DMS53 (cell line): ENCODE measurements around the gene LEUTX.

Source experiments
- DNase-seq: peaks from one replicate; lab custom pipeline; 2025; lab: John Stamatoyannopoulos, UW

Gene LEUTX

DNA sequence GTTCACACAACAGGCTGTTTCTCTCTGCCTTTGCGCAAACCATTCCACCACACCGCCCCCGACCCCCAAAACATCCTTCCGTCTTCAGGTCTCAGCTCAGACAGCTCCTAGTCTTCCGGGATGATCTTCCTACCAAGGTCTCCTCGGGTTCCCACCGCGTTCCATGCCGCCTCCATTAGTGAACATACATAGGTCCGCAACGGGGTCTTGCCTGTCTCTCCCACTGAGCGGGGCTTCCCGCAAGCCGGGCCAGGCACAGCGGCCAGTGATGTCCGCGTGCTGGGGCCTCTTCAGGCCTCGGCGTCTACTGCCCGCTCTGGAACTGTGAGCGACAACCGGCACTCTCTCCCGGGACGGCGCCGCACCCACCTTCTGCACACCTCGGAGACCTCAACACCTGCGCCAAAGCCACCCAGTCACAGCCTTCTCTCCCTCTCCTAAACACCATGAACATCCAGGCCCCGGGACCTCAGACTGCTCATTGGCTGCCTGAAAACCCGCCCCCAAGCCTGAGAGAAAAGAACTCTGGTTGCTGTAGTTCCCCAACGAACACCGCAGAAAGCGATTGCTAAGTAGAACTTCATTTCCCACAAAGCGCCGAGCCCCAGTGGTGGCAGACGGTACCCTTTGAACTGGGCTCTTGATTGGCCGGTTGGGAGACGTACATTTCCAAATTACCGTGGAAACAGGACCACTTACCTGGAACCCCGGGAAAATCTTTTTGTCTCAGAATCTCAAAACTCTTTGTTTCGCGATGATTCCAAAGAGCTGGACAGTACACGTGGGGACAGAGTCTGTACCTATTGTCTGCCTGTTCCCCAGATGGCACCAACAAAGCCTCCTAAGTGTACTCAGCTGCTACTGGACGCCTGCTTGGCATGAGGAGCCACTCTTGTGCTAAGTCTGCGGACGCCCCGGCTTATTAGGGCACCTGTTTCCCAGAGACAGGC lies 45.8 kb downstream of the LEUTX start:
- DNase-seq: peak; percentile 99

DNA sequence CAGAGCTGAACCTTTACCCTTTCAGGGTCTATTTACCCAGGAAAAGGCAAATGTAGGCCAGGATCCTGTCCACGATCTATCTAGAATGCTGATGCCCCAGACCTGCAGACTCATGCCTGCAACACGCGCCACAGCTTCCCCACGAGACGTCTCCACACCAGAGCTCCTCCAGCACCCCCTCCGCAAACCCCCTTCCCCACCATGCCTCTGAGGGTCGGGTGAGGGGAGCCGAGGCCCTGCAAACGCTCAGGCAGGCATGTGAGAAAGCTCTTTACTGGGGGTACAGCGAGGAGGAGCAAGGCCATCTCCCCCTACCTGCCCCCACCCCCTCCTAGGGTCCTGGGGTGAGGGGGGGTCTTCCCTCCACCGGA lies 46.4 kb downstream of the LEUTX start:
- DNase-seq: no peak

DNA sequence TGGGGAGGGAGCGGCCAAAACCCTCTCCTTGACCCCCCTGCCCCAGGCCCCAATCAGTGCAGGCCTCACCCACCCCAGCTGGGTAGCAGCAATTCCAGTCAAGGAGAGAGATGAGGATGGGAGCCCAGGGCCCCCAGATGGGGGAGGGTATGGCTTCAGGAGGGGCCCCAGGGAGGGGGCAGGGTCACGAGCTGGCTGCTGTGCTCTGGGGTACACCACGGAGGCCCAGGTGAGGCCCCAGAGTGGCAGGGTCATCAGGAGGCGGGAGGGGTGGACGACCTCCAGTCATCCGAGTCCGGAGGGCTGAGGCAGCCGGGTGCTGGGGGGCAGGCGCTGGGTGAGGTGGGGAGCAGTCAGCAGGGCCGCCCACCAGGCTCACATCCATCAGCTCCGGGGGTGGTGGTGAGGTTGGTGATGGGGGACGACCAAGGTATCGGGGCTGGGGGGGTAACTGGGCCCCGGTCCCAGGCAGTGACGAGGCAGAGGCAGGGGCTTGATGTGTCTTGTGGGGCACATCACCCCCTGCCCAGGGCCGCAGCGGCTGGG lies 47.0 kb downstream of the LEUTX start:
- DNase-seq: peak; percentile 31

DNA sequence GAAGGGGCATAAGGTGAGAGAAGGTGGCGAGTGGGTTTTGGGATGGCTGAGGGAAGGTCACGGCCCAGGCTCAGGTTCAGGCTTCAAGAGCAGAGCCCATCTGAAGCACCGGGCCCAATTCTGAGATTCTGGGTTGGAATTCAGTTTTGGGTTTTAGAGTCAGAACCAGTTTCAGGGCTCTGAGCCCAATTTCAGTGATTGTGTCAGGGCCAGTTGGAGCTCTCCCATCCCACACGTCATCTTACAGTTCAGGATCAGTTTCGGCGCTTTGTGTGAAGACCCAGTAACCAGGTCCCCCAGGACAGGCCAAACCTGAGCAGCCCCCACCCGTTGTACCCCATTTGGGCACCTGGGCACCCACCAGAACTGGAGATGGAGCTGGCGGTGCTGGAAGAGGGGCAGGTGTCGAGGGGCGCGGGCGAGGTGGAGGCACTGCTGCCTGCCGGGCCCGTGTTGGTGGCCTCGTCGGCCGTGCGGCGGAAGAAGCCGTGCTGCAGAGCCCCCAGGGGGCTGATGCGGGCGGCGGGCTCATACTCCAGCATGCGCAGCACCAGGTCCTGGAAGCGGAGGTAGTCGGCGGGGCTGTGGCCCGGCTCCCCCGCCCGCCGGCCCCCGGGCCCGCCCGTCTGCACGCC lies 47.8 kb downstream of the LEUTX start:
- no peak for DNase-seq

DNA sequence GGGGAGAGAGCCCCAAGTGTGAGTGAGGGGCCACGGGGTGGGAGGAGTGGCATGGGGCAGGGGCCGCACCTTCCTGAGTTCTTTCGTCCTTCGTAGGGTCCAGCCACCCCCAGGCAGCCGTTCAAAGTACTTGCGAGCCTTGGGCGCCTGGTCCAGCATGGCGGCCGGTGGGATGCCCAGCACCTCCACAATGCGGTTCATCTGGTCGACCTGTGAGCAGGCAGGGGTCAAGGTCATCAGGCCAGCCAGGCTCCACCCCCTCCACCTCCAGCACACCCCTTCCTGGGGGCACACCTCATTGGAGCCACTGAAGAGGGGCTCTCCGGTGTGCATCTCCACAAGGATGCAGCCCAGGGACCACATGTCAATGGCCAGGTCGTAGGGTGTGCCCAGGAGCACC lies 48.6 kb downstream of the LEUTX start:
- no peak for DNase-seq

DNA sequence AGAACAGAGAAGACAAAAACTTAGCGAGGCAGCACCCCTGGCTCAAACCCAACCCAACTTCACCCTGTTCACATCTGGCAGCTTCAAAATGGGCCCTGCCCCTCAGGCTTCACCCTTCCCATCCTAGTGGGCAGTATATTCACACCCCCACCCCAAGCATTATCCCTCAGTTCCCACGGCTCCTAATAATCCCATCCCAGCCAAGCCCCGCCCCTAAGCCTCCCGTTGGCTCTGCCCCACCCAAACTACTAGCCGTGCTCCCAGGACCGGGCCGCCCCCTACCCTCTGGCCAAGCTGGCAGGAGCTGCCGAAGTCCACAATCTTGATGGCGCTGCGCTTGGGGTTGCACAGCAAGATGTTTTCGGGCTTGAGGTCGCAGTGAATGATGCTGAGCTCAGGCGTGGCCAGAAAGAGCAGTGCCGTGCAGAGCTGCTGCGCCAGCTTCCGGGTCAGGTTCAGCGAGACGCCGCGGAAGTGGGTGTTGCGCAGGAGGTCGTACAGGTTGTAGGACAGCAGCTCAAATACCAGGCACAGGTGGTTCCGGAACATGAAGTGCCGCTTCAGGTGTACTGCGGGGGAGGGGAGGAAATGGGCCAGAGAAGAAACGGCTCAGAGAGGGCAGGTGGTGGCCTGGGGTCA lies 49.5 kb downstream of the LEUTX start:
- DNase-seq: peak; percentile 99

DNA sequence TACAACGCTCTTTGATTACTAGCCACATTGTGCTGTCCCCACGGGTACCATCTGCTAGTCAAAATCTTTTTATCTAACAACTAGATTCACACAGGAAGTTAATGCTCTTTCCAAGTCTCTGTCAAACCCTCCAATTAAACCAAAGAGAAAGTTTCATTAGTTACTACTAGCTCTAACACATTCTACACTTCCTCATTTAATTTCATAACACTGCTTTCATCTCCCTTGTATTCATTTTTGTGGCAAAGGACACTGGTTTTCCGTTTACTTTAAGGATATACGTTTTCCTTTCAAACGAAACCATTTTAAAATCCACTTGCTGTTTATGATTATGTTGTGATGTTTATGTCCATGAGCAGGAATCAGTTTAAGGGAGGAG lies 50.0 kb downstream of the LEUTX start:
- peak; percentile 66 for DNase-seq

DNA sequence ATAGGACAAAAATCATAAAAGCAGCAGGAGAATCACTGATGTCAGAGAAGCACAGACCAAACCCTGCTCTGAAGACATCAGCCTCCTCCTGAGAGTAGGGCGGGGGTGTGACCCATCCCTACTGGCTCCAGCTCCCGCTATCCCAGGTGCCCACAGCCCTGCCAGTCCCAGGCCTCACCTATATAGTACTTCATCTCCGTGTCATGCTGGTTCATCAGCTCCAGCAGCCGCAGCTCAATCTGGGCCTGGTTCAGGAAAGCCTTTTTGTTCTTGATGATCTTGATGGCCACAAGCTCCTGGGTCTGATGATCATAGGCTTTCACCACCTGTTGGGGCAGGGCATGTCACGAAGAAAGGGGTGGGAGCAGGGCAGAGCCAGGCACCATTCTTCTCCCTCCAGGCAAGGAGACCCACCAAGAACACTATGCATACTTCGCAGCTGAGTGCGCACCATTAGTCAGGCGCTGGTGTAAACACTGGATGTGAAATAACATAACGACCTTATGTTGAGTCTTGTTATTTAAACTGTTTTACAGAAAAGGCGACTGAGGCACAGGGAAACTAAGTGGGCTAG lies 51.1 kb downstream of the LEUTX start:
- DNase-seq: no peak

DNA sequence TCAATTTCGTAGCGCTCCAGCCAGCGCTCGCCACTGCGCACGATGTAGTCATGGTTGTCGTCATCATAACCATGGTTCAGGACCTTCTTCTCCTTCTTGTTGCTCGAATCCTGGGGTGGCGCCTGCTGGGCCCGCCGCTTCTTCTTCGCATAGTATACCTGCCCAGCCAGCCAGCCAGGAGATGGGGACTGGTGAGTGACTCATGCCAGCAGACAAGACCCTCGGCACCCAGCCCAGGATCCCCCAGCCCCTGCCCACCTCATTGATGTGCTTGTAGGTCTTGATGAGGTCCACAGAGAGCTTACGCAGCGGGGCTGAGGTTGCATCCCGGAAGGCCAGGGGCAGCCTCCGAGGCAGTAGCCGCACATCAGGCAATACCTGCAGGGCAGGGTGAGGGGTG lies 51.8 kb downstream of the LEUTX start:
- no peak for DNase-seq

DNA sequence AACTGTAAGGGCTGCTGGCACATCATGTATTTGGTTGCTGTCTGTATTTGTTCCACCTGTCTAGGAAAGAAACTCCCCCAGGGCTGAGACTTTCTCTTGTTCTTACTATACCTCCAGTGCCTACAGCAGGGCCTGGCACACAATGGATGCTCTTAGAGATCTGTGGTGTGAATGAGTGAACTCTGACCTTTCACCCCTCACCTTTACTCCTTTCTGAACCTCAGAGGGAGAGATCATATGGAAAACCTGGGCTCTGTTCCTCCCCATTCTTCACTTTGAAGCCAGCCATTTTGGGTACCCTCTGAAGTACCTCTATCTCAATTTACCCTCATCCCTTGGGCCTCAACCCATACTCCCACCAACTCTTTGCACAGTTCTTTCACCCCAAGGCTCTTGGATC lies 52.2 kb downstream of the LEUTX start:
- DNase-seq: no peak

DNA sequence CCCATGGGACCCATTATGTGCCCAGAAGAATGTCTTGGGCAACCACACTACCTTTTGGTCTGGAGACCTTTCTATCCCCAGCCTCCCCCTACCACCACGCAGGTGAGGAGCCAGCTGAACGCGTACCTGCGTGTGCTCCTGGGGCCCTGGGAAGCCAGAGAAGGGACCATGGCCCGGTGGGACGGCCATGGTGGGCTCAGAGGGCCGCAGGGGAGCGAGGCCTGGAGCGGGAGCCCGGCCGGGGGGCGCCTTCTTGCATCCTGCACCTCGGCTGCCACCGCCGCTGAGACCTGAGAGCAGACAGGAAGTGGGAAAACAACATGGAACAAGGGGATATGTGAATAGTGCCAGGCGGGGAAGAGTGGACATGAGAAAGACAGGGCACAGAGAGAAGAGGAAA lies 53.0 kb downstream of the LEUTX start:
- DNase-seq: no peak

DNA sequence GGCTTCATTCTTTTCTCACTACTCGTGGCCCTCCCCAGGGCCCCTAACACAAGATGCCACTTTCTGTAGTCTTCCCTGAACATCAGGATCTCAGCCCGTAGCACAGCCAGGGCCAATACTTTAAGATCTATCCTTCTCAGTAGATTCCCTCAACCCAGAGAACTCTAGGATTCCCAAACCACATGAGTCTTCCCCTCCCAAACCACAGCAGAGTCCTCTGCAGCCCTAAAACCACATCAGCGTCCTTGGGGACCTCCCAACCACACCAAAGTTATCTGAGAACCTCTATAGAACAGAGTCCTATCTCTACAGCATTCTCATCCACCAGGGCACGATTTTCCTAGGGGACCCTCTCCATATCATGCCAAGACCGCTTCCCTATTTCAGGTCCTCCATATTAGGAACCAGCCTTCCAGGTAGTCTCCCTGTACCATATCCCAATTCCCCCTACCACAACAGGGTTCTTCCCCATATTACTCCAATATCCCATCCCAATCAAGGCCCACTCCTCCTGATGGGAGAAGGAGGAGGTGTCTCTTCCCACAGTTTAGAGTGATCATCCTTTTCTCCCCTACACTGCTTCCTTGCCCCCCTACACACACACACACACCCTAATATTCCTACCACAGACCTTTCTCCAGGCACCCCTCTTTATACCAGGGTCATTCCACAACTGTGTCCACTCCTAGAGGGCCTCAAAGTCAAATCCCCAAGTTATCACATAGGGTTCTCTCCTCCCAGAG lies 53.9 kb downstream of the LEUTX start:
- no peak for DNase-seq

DNA sequence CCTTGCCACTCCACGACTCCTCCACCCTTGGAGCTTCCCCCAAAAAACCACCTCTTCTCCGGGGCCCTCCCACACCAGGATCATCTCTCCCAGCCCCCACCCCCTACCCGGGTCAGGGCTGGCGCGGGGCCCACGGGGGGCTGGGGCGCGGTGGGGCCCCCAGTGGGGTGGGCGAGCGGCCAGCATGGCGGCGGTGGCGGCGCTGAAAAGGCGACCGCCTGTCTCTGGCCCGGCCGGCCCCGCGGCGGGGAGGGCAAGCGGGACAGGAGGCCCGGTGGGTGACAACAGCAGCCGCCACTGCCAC lies 54.5 kb downstream of the LEUTX start:
- no peak for DNase-seq

DNA sequence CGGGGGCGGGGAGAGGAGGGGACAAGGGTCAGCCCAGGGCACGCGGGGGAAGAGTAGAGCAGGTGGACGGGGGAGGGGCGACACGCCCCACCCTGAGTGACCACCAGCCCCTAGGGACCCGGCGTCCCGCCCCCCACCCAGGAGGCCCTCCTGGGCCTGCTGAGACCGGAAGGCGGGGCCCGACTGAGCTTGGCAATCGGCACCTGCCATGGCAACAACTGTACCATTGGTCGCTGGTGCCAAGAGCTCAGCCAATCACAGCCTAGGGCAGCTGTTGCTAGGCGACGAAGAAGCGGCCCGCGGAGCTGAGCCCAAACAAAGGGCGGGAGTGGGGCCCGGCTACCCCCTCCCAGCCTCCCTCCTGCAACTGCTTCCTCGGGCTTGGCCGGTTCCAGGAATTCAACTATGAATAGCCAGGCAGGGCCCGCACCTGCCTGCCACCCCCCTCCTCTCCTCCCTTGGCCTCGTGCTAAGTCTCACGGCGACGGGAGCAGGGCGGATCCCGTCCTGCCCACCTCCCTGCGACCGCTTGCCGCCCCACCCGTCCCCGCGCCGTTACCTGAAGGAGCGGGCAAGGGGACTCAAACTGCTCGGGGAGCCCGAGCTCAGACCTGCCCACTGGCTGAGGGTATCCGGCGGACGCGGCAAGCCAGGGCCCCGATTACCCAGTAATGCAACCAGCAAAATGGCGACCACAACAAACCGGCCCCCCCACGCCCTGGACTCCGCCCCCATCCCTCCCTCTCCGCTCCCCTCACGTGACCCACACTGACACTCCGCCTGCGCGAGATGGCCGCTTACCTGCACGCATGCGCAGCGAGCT lies 55.0 kb downstream of the LEUTX start, which contains the start of gene DYRK1B:
TSS of gene DYRK1B (minus strand) at position 699 of the 823 bp plus-strand sequence. CDS start 2,295 bp downstream, outside the sequence.
- peak; percentile 100 for DNase-seq

DNA sequence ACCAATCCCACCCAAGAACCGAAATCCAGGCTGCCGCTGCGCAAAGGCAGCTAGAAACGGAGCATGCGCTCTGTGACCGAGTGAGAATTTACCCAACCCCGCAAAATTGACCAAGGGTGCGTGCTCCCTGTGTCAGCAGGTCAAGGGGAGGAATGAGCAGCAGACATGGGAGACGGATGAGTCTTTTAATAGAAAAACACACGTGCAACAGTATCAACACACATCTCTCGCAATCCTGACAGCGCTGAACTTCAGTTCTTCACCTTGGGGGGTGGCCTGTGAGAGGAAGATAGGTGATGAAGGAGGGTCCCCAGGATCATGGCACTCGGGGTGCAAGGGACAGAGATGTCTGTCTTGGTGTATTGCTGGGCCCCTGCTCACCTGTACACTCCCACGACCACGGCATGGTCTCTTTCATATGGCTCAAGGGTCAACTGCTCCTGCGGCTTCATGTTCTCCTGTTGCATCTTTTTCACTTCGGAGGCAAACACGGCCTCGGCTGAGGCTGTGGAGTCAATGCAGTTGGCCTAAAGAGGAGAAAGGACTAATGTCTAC lies 55.7 kb downstream of the LEUTX start:
- DNase-seq: peak; percentile 54
